GM18498 (cell line): ENCODE results near the gene EVL.
"Not testable (repeated sequence)": the region's sequence is repeated elsewhere in the genome, so short reads cannot be mapped to it uniquely, and the experiment has no call there.

ENCODE experiments used
- ATAC-seq: cut with Tn5 transposase; IDR thresholded peaks from one replicate; pipeline ENCODE4 v1.9.1; 2021; ENCODE audit warnings: mild to moderate bottlenecking, moderate library complexity; ENCODE audit not compliant: unreplicated experiment

Gene EVL

GRCh38 chr14:100065111-100065871, at the start of gene EVL:
EVL (plus strand) TSS chr14:100065422; CDS start chr14:100065501, 79 bp downstream.
- ATAC-seq = peak; percentile 51

GRCh38 chr14:100017553-100017952, 47.7 kb upstream of the EVL start:
- no peak for ATAC-seq

GRCh38 chr14:100018054-100018453, 47.2 kb upstream of the EVL start:
- ATAC-seq = no peak

- no peak for ATAC-seq
Measured at GRCh38 chr14:100018482-100018881, 46.7 kb upstream of the EVL start.

GRCh38 chr14:100019156-100019744, 46.0 kb upstream of the EVL start:
- no peak for ATAC-seq

- no peak for ATAC-seq
Measured at GRCh38 chr14:100020629-100021028, 44.6 kb upstream of the EVL start.

GRCh38 chr14:100022772-100023451, 42.3 kb upstream of the EVL start:
- no peak for ATAC-seq

GRCh38 chr14:100025111-100025510, 40.1 kb upstream of the EVL start:
- peak; percentile 72 for ATAC-seq

GRCh38 chr14:100027771-100028490, 37.3 kb upstream of the EVL start:
- ATAC-seq = no peak

GRCh38 chr14:100028990-100029677, 36.1 kb upstream of the EVL start:
- no peak for ATAC-seq

GRCh38 chr14:100030006-100030405, 35.2 kb upstream of the EVL start:
- not testable (repeated sequence) for ATAC-seq

- ATAC-seq = no peak
Measured at GRCh38 chr14:100030452-100031153, 34.6 kb upstream of the EVL start.

GRCh38 chr14:100031506-100032281, 33.5 kb upstream of the EVL start:
- ATAC-seq = no peak

GRCh38 chr14:100032738-100033137, 32.5 kb upstream of the EVL start:
- no peak for ATAC-seq

GRCh38 chr14:100033347-100034075, 31.7 kb upstream of the EVL start:
- no peak for ATAC-seq

- no peak for ATAC-seq
Measured at GRCh38 chr14:100034468-100034867, 30.8 kb upstream of the EVL start.

- ATAC-seq = no peak
Measured at GRCh38 chr14:100034961-100035500, 30.2 kb upstream of the EVL start.

- no peak for ATAC-seq
Measured at GRCh38 chr14:100035700-100036099, 29.5 kb upstream of the EVL start.
